T-helper 2 cell treated with Interferon-gamma antibody and Interleukin-4, amounts not matched to agents 5 μg/mL and 100 μg/mL, for 36 hours (primary cell): ENCODE results near the gene NPAS3.

Experiments
- DNase-seq: peaks from one replicate; pipeline ENCODE4 v3.0.0; 2021; ENCODE audit warnings: low spot score
- H3K27ac Mint-ChIP-seq: one replicate; pipeline ENCODE4 v1.8.0; 2021; ENCODE audit warnings: mild to moderate bottlenecking, mixed read lengths
- H3K27me3 Mint-ChIP-seq: one replicate; pipeline ENCODE4 v1.8.0; 2021; ENCODE audit warnings: low read depth, mixed read lengths
- H3K36me3 Mint-ChIP-seq: one replicate; pipeline ENCODE4 v1.8.0; 2021; ENCODE audit warnings: low read depth, mixed read lengths
- H3K4me1 Mint-ChIP-seq: one replicate; pipeline ENCODE4 v1.8.0; 2021; ENCODE audit warnings: low read depth, mixed read lengths
- H3K4me3 Mint-ChIP-seq: one replicate; pipeline ENCODE4 v1.8.0; 2022; ENCODE audit warnings: mild to moderate bottlenecking, moderate library complexity, mixed read lengths
- H3K9me3 Mint-ChIP-seq: one replicate; pipeline ENCODE4 v1.8.0; 2021; ENCODE audit warnings: mixed read lengths

The NPAS3 gene

DNA sequence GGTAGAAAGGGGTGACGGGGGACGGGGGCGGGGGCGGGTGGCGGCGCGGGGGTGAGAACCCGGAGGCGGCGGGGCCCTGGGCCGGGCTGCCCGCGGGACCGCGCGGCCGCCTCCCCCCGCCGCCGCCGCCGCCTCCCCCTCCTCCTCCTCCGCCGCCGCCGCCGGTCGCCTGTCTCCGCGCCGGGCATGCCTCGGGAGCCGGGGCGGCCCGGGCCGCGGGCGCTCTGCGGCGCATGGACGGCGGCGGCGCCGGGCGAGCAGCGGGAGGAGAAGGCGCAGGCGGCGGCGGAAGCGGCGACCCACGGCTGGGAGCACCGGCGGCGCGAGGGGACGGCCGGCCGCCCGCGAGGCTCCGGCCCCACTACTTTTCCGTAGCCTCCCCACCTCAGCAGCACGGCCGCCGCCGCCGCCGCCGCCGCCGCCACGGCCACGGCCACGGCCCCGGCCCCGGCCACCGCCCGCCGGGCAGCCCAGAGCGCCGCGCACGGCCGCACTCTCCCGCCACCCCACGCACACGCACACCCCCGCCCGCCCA, at the start of gene NPAS3:
NPAS3 (plus strand) TSS at position 161 of the 535 bp plus-strand sequence.
- Mint-ChIP-seq H3K4me3 (peak within 1 kb of the TSS; percentile 84), H3K36me3 (no peaks in the 10 kb centered on the region), H3K9me3 (no peaks in the 10 kb centered on the region), H3K27me3 (peaks cover 71% of the 10 kb centered on the region), H3K4me1 (peaks cover 4% of the 10 kb centered on the region), H3K27ac (no peak within 1 kb of the TSS)
- no peak for DNase-seq

DNA sequence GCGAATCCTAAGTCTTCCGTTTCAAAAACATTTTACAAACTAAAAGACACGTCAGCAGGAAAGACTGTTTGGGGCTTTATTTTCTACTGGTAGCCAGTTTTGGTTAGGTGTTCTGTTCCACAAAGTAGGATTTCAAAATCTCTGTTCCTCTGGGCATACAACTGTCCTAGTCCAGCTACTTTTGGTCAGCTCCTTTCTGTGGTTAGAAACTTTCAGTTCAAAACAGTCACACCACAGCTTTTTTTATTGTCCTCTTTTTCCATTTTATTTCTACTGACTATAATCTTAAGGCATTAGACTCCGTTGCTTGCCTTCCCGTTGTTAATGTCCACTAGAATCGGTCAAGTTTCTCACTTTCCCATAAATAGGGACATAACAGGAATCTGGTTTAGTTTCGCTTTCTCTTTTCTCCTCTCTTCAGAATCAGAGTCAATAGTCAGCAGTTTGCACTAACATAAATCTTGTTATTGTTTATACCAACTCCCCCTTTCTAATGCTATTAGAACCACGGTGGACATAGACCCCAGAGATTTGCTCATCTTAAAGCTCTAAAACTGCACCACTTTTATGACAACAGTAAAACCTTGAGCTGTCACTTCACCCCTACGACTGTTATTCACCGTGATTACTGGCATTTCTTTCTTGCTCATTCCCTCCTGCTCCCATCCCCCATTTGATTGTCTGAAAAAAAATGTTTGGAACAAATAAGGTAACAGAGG, 41.5 kb upstream of the NPAS3 start:
- no peak for DNase-seq
- no peaks in the 10 kb centered on the region for H3K9me3 Mint-ChIP-seq
- H3K4me1 Mint-ChIP-seq: peaks cover 3% of the 10 kb centered on the region
- H3K27ac Mint-ChIP-seq: no peak overlapping the region
- no peaks in the 10 kb centered on the region for H3K36me3 Mint-ChIP-seq
- H3K27me3 Mint-ChIP-seq: no peaks in the 10 kb centered on the region
- peak overlapping the region; percentile 85 for H3K4me3 Mint-ChIP-seq

DNA sequence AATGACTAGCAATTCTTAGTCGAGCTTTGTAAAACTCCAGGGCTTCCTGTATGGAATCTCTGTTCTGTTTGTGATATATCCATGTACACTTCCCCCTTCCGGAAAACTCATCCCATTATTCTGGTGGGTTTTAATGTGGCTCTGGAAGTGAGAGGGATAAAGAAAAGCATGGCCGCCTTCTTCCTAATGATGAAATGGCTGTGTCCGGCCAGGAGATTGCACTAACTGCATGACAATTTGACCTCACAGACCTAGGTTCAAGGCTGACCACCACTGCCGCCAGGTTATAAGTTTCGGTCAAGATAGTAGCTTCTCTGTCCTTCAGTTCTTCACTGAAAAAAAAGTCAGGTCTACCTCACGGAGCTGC, 41.0 kb upstream of the NPAS3 start:
- Mint-ChIP-seq H3K4me3 (peak overlapping the region; percentile 85), H3K4me1 (peaks cover 3% of the 10 kb centered on the region)

DNA sequence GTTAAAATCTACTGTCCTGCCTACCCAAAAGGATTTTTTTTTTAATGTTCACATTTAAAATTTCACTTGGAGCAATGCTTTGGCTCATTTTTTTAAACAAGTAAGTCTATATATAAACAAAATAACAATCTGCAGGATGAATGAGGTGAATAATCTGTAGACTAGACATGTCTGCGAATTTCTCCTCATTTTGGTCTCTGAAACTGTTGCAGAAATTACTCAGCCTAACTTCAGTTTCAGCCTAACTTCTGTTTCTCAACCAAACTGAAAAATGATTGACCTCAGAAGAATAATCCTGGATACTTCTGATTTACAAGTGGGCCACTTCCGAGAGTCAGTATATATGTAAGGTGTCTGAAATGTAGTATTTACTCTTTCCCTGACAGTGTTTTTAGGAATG, 39.8 kb upstream of the NPAS3 start:
- no peak overlapping the region for H3K4me3 Mint-ChIP-seq
- no peaks in the 10 kb centered on the region for H3K36me3 Mint-ChIP-seq
- H3K27me3 Mint-ChIP-seq: no peaks in the 10 kb centered on the region
- no peak for DNase-seq
- peaks cover 3% of the 10 kb centered on the region for H3K4me1 Mint-ChIP-seq
- H3K9me3 Mint-ChIP-seq: no peaks in the 10 kb centered on the region
- no peak overlapping the region for H3K27ac Mint-ChIP-seq

More for the DNA sequence above, 41.0 kb upstream of the NPAS3 start:
- no peak for DNase-seq
- H3K36me3 Mint-ChIP-seq: no peaks in the 10 kb centered on the region
- H3K27me3 Mint-ChIP-seq: no peaks in the 10 kb centered on the region
- no peak overlapping the region for H3K27ac Mint-ChIP-seq
- no peaks in the 10 kb centered on the region for H3K9me3 Mint-ChIP-seq

DNA sequence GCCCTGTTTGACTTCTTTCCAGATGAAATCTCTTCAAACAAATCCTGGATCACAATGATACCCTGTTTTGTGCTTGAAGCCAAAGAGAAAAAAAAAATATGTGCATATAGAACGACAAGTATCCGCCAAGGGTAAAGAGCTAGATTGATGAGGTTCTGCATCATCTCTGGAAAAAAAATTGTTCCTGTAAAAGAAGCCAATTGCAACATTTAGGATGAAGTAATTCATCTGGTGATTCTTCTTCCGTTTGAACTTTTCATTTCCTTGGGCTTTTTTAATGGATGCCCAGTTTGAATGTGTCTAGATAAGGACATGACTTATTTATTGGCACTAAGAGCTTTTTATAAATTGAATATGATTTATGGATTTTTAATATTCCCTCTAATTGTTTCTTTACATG, 38.1 kb upstream of the NPAS3 start:
- no peak overlapping the region for H3K4me3 Mint-ChIP-seq
- peaks cover 3% of the 10 kb centered on the region for H3K4me1 Mint-ChIP-seq
- DNase-seq: no peak
- H3K27ac Mint-ChIP-seq: no peak overlapping the region
- no peaks in the 10 kb centered on the region for H3K36me3 Mint-ChIP-seq
- no peaks in the 10 kb centered on the region for H3K27me3 Mint-ChIP-seq
- peaks cover 5% of the 10 kb centered on the region for H3K9me3 Mint-ChIP-seq

DNA sequence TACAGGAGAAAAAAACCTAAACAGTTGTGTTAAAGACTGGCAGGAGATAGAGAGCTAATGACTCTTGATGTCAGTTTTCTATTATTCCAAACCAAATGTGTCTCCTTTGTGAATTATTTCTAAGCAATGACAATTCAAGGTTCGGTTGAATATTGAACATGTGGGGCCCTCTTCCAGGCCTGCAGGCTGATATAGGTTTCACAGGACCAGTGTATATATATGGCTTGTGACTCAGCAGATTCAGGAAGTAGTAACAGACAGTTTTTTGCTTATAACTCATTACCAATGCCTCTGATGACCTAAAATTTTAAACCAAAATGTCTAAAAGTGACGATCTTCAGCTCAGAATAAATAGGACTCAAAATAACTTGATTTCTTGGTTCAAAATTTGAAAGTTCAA, 33.7 kb upstream of the NPAS3 start:
- no peaks in the 10 kb centered on the region for H3K27me3 Mint-ChIP-seq
- DNase-seq: no peak
- no peak overlapping the region for H3K4me3 Mint-ChIP-seq
- H3K36me3 Mint-ChIP-seq: no peaks in the 10 kb centered on the region
- no peaks in the 10 kb centered on the region for H3K4me1 Mint-ChIP-seq
- no peak overlapping the region for H3K27ac Mint-ChIP-seq
- H3K9me3 Mint-ChIP-seq: peaks cover 5% of the 10 kb centered on the region

DNA sequence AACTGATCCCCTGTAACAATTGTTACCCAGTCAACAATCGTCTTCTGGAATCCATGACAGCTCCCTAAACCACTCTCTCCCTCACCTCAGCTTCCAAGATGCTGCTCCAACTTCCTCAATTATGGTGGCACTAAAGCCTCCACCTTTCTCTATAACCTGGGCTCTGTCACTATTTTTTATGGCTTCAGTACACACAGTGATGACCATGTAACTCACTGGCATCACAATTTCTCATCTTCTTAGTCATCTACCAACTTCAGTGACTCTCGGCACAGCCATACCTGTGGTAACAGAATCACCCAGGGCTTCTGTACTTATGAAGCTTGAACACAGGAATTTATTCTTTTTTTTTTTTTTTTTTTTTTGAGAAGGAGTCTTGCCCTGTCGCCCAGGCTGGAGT, 32.0 kb upstream of the NPAS3 start:
- Mint-ChIP-seq H3K27ac (no peak overlapping the region), H3K4me3 (no peak overlapping the region), H3K9me3 (peaks cover 5% of the 10 kb centered on the region), H3K27me3 (no peaks in the 10 kb centered on the region), H3K4me1 (no peaks in the 10 kb centered on the region), H3K36me3 (no peaks in the 10 kb centered on the region)
- no peak for DNase-seq

DNA sequence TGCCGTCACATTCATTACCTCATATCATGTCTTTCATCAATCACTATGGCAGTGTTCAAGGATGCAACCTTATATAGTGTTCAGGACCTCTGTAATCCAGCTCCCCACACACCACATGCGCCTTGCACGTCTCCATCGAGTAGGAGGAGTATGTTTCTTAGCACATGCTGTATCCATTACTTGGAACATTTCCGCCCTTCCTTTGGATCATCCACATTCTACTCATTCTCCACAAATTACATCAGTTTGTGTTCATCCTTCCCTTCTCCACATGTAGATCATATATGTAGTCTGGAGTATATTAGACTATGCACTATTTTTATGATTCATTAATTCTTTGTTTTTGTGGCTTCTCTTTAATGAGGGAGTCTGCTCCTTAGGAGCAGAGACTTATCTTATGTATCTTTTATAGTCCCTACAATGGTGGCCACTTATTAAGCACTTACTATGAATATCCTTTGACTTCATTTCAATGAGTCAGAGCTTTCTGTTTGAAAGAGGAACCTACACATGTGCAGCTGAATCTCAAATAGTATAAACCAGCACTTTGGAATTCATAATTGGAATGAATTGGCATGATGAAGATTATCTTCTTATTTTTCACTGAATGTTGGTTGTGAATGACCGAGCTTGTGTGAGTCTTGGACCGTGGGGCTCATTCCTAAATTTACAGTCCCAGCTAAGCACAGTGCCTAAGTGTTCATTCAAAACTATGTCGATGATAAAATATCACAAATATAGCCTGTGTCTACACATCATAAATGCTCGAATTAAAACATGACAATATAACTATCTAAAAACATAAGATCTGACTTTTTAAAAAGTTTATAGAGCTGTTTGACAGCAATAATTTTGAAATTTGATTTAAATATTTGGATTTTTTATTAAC, 30.2 kb upstream of the NPAS3 start:
- Mint-ChIP-seq H3K4me1 (no peaks in the 10 kb centered on the region), H3K9me3 (peaks cover 5% of the 10 kb centered on the region), H3K27me3 (no peaks in the 10 kb centered on the region), H3K4me3 (no peak overlapping the region), H3K36me3 (no peaks in the 10 kb centered on the region), H3K27ac (no peak overlapping the region)
- DNase-seq: no peak

DNA sequence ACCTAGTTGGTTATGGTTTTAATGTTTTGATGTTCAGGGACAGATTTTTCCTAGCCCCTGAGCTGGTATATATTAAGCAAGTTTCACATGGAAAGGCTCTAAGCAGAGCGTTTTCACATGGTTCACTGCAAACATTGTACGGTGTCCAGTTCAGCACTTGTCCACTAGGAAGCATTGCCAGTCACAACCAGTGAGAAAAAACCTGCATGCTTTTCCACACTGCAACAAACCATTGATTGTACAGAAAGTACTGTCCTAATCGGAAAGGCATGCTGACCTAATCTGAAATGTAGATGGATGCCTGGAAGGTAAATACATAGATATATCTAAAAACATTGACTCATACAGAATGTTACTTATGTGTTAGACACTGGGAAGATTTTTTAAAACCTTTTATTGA, 25.0 kb upstream of the NPAS3 start:
- Mint-ChIP-seq H3K4me3 (no peak overlapping the region), H3K27ac (no peak overlapping the region), H3K36me3 (no peaks in the 10 kb centered on the region), H3K27me3 (peaks cover 2% of the 10 kb centered on the region), H3K9me3 (no peaks in the 10 kb centered on the region), H3K4me1 (no peaks in the 10 kb centered on the region)
- DNase-seq: no peak

DNA sequence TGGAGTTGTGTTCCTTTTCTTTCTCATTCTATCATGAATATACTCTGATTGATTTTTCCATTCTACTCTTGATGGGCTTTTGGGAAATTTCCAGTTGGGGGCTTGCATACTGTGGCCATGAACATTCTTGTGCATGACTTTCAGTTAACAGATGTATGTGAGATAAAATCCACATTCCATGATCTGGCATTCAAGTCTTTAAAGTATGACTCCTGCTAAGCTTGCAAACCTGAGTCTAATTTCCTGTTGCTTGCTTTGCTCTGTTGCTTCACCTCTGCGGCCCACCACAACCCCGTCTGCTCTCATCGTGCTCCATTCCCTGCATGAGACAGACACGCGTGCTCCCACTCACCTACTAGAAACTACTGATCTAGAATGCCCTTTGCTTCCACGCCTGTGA, 24.3 kb upstream of the NPAS3 start:
- Mint-ChIP-seq H3K27me3 (peaks cover 2% of the 10 kb centered on the region), H3K27ac (no peak overlapping the region), H3K4me3 (no peak overlapping the region), H3K36me3 (no peaks in the 10 kb centered on the region), H3K4me1 (no peaks in the 10 kb centered on the region), H3K9me3 (no peaks in the 10 kb centered on the region)
- no peak for DNase-seq

DNA sequence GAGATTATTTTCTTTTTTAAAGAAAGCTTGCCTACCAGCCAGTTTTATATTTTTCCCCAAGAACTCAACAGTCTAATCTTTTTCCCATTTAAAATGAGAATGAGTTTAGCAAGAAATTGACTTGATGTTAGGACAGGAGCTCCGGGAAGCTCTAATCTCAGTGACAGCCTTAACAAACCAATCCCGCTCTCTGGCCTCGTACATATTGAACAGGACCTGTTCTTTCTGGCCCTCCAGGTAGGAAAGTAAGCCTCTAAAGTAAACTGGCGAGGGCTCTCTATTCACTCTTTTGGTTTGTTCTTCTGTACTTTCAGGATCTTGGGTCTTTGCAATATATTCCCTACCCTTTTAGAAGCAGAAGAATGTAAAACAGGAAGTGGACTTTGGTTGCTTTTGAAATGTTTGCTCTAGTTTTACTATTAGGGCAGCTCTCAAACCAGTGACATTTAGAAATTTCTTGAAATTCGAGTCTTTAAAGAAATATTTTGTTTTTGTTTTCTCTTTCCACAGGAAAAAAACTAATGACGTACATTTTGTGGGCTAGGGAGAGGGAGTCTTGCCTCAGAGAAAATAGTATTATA, 17.9 kb upstream of the NPAS3 start:
- Mint-ChIP-seq H3K4me3 (no peak overlapping the region), H3K9me3 (no peaks in the 10 kb centered on the region), H3K4me1 (no peaks in the 10 kb centered on the region)

DNA sequence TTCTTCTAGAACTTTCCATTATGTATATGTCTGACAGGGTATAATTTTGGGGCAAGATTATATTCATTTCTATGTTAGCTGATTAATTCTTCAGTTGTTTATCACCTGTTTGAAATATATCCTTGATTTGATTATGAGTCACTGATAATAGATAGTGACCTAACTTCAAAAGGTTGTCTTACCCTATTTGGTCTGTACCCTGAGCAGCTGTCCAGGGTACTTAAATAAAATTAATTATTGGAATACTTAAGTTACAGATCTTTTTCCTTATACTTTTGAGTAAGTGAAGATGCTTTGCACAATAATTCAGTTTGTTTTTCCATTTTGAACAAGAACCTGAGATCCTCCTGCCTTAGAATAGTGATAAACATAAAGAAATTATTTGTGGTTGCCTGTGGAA, 13.2 kb upstream of the NPAS3 start:
- no peaks in the 10 kb centered on the region for H3K4me1 Mint-ChIP-seq
- H3K27ac Mint-ChIP-seq: no peak overlapping the region
- H3K4me3 Mint-ChIP-seq: no peak overlapping the region
- H3K27me3 Mint-ChIP-seq: peaks cover 4% of the 10 kb centered on the region
- no peaks in the 10 kb centered on the region for H3K9me3 Mint-ChIP-seq
- DNase-seq: no peak
- no peaks in the 10 kb centered on the region for H3K36me3 Mint-ChIP-seq

More for the DNA sequence above, 17.9 kb upstream of the NPAS3 start:
- Mint-ChIP-seq H3K36me3 (no peaks in the 10 kb centered on the region), H3K27me3 (peaks cover 2% of the 10 kb centered on the region), H3K27ac (no peak overlapping the region)
- no peak for DNase-seq

DNA sequence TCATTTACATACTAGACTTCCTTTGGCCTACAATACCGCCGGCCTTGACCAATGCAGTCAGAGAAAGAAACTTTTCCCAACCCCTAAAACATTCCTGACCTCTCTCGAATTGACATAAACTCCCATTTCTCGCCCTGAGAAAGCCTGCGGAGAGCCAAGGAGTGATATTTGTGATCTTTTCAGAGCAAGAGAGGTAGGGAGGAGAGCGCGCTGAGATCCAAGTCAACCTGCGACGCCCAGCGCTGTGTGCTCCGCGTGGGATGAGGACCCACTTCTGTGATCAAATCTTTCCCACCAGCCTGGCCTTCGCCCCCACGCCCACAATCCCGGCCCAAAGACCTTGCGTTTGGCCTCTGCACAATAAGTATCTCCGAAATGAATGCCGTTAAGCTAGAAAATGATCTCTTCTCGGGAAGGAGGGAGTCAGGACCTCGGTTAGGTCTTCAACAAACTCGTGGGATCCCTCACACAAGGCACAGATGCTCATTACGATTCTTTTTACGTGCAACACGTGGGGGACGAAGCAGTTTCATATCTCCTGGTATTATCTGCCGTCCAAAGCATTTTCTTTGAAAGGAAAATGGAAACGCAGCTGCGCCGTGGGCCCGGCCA, 6.3 kb upstream of the NPAS3 start:
- Mint-ChIP-seq H3K27me3 (peaks cover 64% of the 10 kb centered on the region), H3K36me3 (no peaks in the 10 kb centered on the region), H3K27ac (no peak overlapping the region), H3K4me3 (no peak overlapping the region), H3K9me3 (no peaks in the 10 kb centered on the region), H3K4me1 (no peaks in the 10 kb centered on the region)
- no peak for DNase-seq
